ENCODE results near the gene PROX1. TPM values are rescaled to one million over a fixed set of nuclear protein-coding genes. Genes with fewer than 3 reads are reported as not detected.

PROX1 gene
- total and polyA plus RNA-seq, 2 of the 8 experiments (the other 6 are each of a cell fraction or from before 2014, with no cell fraction given) = 0.30 to 2.0 TPM

- no peak for TF ChIP-seq GABPA (IDR thresholded peaks at IDR 0.05; ENCODE audit: borderline replicate concordance, insufficient read depth, low read length)
- TF ChIP-seq CTCF (IDR thresholded peaks at IDR 0.05; ENCODE audit: control extremely low read depth in 1 of 3, insufficient read depth in 1 of 3, low read depth in 1 of 3, low read length in 3 of 3) = no peak
- TF ChIP-seq ASH2L (IDR thresholded peaks at IDR 0.05; ENCODE audit: low read length) = peak; percentile 76
- 0 out of 2 replicates have a peak, but pooled peaks have one; percentile 29 for TF ChIP-seq TBP (IDR thresholded peaks at IDR 0.05; ENCODE audit: low read depth, low read length)
- TF ChIP-seq JUND (IDR thresholded peaks at IDR 0.05; ENCODE audit: low read length) = no peak
Observed at GRCh38 chr1:213987927-213988506, at the start of gene PROX1 (continued).
